HepG2 (cell line): ENCODE measurements around the gene TRDN. TPM values are rescaled to one million over a fixed set of nuclear protein-coding genes. Genes with fewer than 3 reads are reported as not detected.
A peak's percentile ranks its signal among the peaks of the same experiment; 100 is the strongest.

Experiments
- ATAC-seq: fragments of 200-7000 bp; cut with Tn5 transposase; 3 replicates; pipeline ENCODE4 v1.9.1; 2020; ENCODE audit warnings: mild to moderate bottlenecking, moderate library complexity
- BruUV-seq: library from RNA; stranded (reverse); fragments of 400-500 nt; replicated peaks from 2 replicates; lab custom pipeline; 2021; lab: Mats Ljungman, UMichigan
- CTCF ChIA-PET: fragments of 300-600 bp; formaldehyde crosslinking; extraction: SDS; loops from one replicate; lab custom pipeline; 2021; ENCODE audit warnings: low total read pairs, inconsistent platforms, low intra/inter-chr PET ratio; lab: Yijun Ruan, JAX
- POLR2A ChIA-PET: fragments of 350-600 bp; sonication (Branson Sonifier 250); formaldehyde crosslinking; loops from one replicate; lab custom pipeline; 2020; ENCODE audit warnings: antibody characterized with exemption, inconsistent platforms; lab: Yijun Ruan, JAX
- DNase-seq: peaks from one replicate; pipeline ENCODE4 v3.0.0-alpha.2; 2015; ENCODE audit warnings: low spot score
- FAIRE-seq: peaks from 3 replicates; lab custom pipeline; 2011; peaks lifted over from hg19 to GRCh38; lab: Jason Lieb, UNC
- H2AFZ ChIP-seq: one replicate; pipeline ENCODE4 v1.6.1; 2011; ENCODE audit warnings: low read length, inconsistent platforms
- H3K27ac ChIP-seq: fragments of 300-600 bp; 3 replicates; pipeline ENCODE4 v1.8.0; 2011; ENCODE audit warnings: mixed run types, mild to moderate bottlenecking, mixed read lengths, low read length, inconsistent platforms; ENCODE audit not compliant: insufficient read depth; ENCODE audit errors: extremely low read length
- H3K27me3 ChIP-seq, 2 experiments: fragments of 200-600 bp in 1 of 2; 2 replicates in 1 of 2; 3 replicates in 1 of 2; pipeline versions ENCODE4 v1.6.0 to v1.8.0; 2011; ENCODE audit warnings: low read length in 2 of 2, mild to moderate bottlenecking in 2 of 2, moderate library complexity in 2 of 2, inconsistent platforms in 1 of 2; ENCODE audit not compliant: insufficient read depth in 2 of 2, control insufficient read depth in 1 of 2
- H3K36me3 ChIP-seq, 2 experiments: fragments of 200-600 bp in 1 of 2; replicated peaks in 1 of 2; 2 replicates in 1 of 2; 3 replicates in 1 of 2; pipeline versions ENCODE4 v1.5.1 to v1.8.0; 2011; ENCODE audit warnings: low read length in 2 of 2, inconsistent platforms in 1 of 2; ENCODE audit not compliant: insufficient read depth in 2 of 2, control insufficient read depth in 1 of 2
- H3K4me1 ChIP-seq: 2 replicates; pipeline ENCODE4 v1.5.1; 2012; ENCODE audit warnings: low read length, inconsistent platforms; ENCODE audit not compliant: insufficient read depth
- H3K4me2 ChIP-seq: 2 replicates; pipeline ENCODE4 v1.6.0; 2011; ENCODE audit warnings: low read depth, low read length, inconsistent platforms
- H3K4me3 ChIP-seq, 3 experiments: fragments of 200-600 bp in 1 of 3; sonication (generic), shearing (Covaris generic) in 1 of 3; replicated peaks in 1 of 3; 2 replicates each; pipeline ENCODE4 v1.5.1; 2011 to 2016; ENCODE audit warnings: low read length in 3 of 3, inconsistent platforms in 2 of 3, low read depth in 2 of 3, mild to moderate bottlenecking in 2 of 3, control low read depth in 1 of 3, mixed read lengths in 1 of 3; ENCODE audit not compliant: insufficient read depth in 1 of 3
- H3K79me2 ChIP-seq: one replicate; pipeline ENCODE4 v1.6.1; 2011; ENCODE audit warnings: low read length, inconsistent platforms; ENCODE audit not compliant: insufficient read depth
- H3K9ac ChIP-seq: 2 replicates; pipeline ENCODE4 v1.6.0; 2011; ENCODE audit warnings: mild to moderate bottlenecking, low read depth, low read length, inconsistent platforms; ENCODE audit not compliant: insufficient read depth
- H3K9me3 ChIP-seq: 2 replicates; pipeline ENCODE4 v1.5.1; 2012; ENCODE audit warnings: mild to moderate bottlenecking, low read length
- H4K20me1 ChIP-seq: 2 replicates; pipeline ENCODE4 v1.6.0; 2011; ENCODE audit warnings: inconsistent platforms, mild to moderate bottlenecking, low read length, moderate library complexity; ENCODE audit not compliant: insufficient read depth
- DBP ChIP-seq: sonication (generic); formaldehyde crosslinking; IDR thresholded peaks from 2 replicates; pipeline ENCODE4 v1.4.0; 2020; ENCODE audit warnings: missing genetic modification reagents; ENCODE audit errors: not compliant biosample characterization
- MAFF ChIP-seq: IDR thresholded peaks from 2 replicates; pipeline ENCODE4 v1.6.1; 2011; ENCODE audit warnings: low read depth, low read length, improper control_type of control experiment
- MAFK ChIP-seq, 2 experiments: IDR thresholded peaks in 1 of 2; conservative IDR thresholded peaks in 1 of 2; 2 replicates each; pipeline ENCODE4 v1.6.1; 2011; ENCODE audit warnings: improper control_type of control experiment in 2 of 2, low read length in 2 of 2
- MIER3 ChIP-seq: IDR thresholded peaks from 2 replicates; pipeline ENCODE4 v1.6.1; 2016; ENCODE audit warnings: missing compliant biosample characterization, borderline replicate concordance
- NCOR1 ChIP-seq: fragments of 200-600 bp; sonication (generic); IDR thresholded peaks from 2 replicates; pipeline ENCODE4 v1.7.0; 2017; ENCODE audit warnings: antibody characterized with exemption, low read length, borderline replicate concordance
- NFIC ChIP-seq: IDR thresholded peaks from 2 replicates; pipeline ENCODE4 v1.6.1; 2012; ENCODE audit warnings: mild to moderate bottlenecking, low read length, inconsistent platforms
- POGK ChIP-seq: sonication (generic); formaldehyde crosslinking; conservative IDR thresholded peaks from 2 replicates; pipeline ENCODE4 v1.8.0; 2022; ENCODE audit warnings: mild to moderate bottlenecking, moderate library complexity, missing genetic modification reagents
- REL ChIP-seq: sonication (generic); formaldehyde crosslinking; conservative IDR thresholded peaks from 2 replicates; pipeline ENCODE4 v1.8.0; 2022; ENCODE audit warnings: mild to moderate bottlenecking, missing genetic modification reagents, moderate library complexity
- SSRP1 ChIP-seq: IDR thresholded peaks from 2 replicates; pipeline ENCODE4 v1.6.1; 2016; ENCODE audit warnings: control low read depth
- ZBTB1 ChIP-seq: sonication (generic); formaldehyde crosslinking; IDR thresholded peaks from 2 replicates; pipeline ENCODE4 v1.4.0; 2020; ENCODE audit warnings: missing genetic modification reagents, borderline replicate concordance
- ZNF17 ChIP-seq: sonication (generic); formaldehyde crosslinking; IDR thresholded peaks from 2 replicates; pipeline ENCODE4 v1.5.0; 2020; ENCODE audit warnings: mild to moderate bottlenecking, missing genetic modification reagents
- ZNF232 ChIP-seq: sonication (generic); formaldehyde crosslinking; IDR thresholded peaks from 2 replicates; pipeline ENCODE4 v1.4.0; 2020; ENCODE audit warnings: missing genetic modification reagents, borderline replicate concordance
- ZNF235 ChIP-seq: sonication (generic); formaldehyde crosslinking; IDR thresholded peaks from 2 replicates; pipeline ENCODE4 v1.8.1; 2023; ENCODE audit warnings: mild to moderate bottlenecking, missing genetic modification reagents, borderline replicate concordance
- ZNF383 ChIP-seq: sonication (generic); formaldehyde crosslinking; IDR thresholded peaks from 2 replicates; pipeline ENCODE4 v1.4.0; 2020; ENCODE audit warnings: missing genetic modification reagents, mild to moderate bottlenecking, borderline replicate concordance
- ZNF572 ChIP-seq: sonication (generic); formaldehyde crosslinking; IDR thresholded peaks from 2 replicates; pipeline ENCODE4 v1.5.1; 2020; ENCODE audit warnings: mild to moderate bottlenecking, missing genetic modification reagents
- ZNF652 ChIP-seq: IDR thresholded peaks from 2 replicates; pipeline ENCODE4 v1.6.1; 2016; ENCODE audit warnings: low read depth, borderline replicate concordance
- ZNF660 ChIP-seq: sonication (generic); formaldehyde crosslinking; IDR thresholded peaks from 2 replicates; pipeline ENCODE4 v1.5.1; 2020; ENCODE audit warnings: mild to moderate bottlenecking, low read depth, missing genetic modification reagents, borderline replicate concordance
- in situ Hi-C: cut with HindIII; loops from 2 replicates; pipeline ENCODE4 v1.10.0; 2017; ENCODE audit warnings: low pct_unique_long_range_greater_than_20kb; ENCODE audit not compliant: extremely low pct_ligation_motif_present
- intact Hi-C: fragments of 100-400 bp; cut with micrococcal nuclease; formaldehyde crosslinking; loops from one replicate; pipeline ENCODE4 v1.10.0; 2022; ENCODE audit not compliant: unreplicated experiment
- polyA plus RNA-seq, 8 experiments: library from polyadenylated mRNA; depleted of rRNA in 3 of 8; stranded (reverse) in 7 of 8; unstranded in 1 of 8; fragments of >200 nt; fragmentation: Illumina TruSeq in 4 of 8; extraction: Trizol in 4 of 8; gene quantifications; 2 replicates each; pipeline versions ENCODE4 v1.2.1 to v1.2.3, GENCODE V29; 2011 to 2016; ENCODE audit warnings: low read depth in 4 of 8, missing spikeins in 1 of 8, mixed read lengths in 1 of 8; ENCODE audit not compliant: insufficient read depth in 1 of 8
- total RNA-seq, 5 experiments: library from RNA; depleted of rRNA; stranded (reverse); fragments of >200 nt; fragmentation: Illumina TruSeq; extraction: Trizol; gene quantifications; 2 replicates each; pipeline ENCODE4 v1.2.3, GENCODE V29; 2016; ENCODE audit warnings: low read depth in 1 of 5

TRDN gene
- total and polyA plus RNA-seq, 2 of the 13 experiments (the other 11 are each of a cell fraction or from before 2014, with no cell fraction given), result not detected

- TF ChIP-seq ZBTB1 (no peak), ZNF660 (CRISPR knock-in tag) (no peak), NCOR1 (no peak), ZNF17 (CRISPR knock-in tag) (no peak), ZNF232 (CRISPR knock-in tag) (no peak)
Measured at GRCh38 chr6:123655521-123656306, 19.0 kb upstream of the TRDN start (continued).

GRCh38 chr6:123648723-123649122, 12.0 kb upstream of the TRDN start:
- H3K4me1 ChIP-seq, result no peaks in the 10 kb centered on the region
- DNase-seq, result no peak
- no peaks in the 10 kb centered on the region for H4K20me1 ChIP-seq
- ATAC-seq, result no peak
- TF ChIP-seq ZNF235 (no peak), POGK (CRISPR knock-in tag) (no peak), DBP (CRISPR knock-in tag) (no peak), MIER3 (no peak), MAFK (conservative IDR thresholded peaks at IDR 0.05 in 1 of 2, IDR thresholded peaks at IDR 0.05 in 1 of 2; ENCODE audit: low read length in 2 of 2) (peak; percentile 67 to 74; a peak in 3 of 4 replicates), ZNF383 (CRISPR knock-in tag) (no peak), REL (no peak), ZNF652 (CRISPR knock-in tag) (no peak), NFIC (no peak), ZNF572 (CRISPR knock-in tag) (no peak), MAFF (peak; percentile 72), SSRP1 (no peak)
- H3K27ac ChIP-seq, result no peak overlapping the region
- ChIA-PET CTCF (no interaction called here), POLR2A (no interaction called here)
- no peak overlapping the region for H3K4me3 ChIP-seq
- no peaks in the 10 kb centered on the region for H3K27me3 ChIP-seq
- no peaks in the 10 kb centered on the region for H3K36me3 ChIP-seq
- H3K79me2 ChIP-seq, result no peaks in the 10 kb centered on the region
- no peak overlapping the region for H2AFZ ChIP-seq
- H3K9me3 ChIP-seq, result no peaks in the 10 kb centered on the region
- intact Hi-C loops, result no loop called here
- BruUV-seq, result no TSS peak
- in situ Hi-C loops, result no loop called here
- H3K9ac ChIP-seq, result no peak overlapping the region
- FAIRE-seq, result no peak
- H3K4me2 ChIP-seq, result no peak overlapping the region
